ENCODE measurements around the gene SLC7A4. TPM values are rescaled to one million over a fixed set of nuclear protein-coding genes. Genes with fewer than 3 reads are reported as not detected.

SLC7A4 gene
- total and polyA plus RNA-seq, 10 of the 15 experiments (the other 5 are each of a cell fraction or from before 2014, with no cell fraction given), result 0.06 to 0.25 (median 0.14) TPM; not detected in 6

DNA sequence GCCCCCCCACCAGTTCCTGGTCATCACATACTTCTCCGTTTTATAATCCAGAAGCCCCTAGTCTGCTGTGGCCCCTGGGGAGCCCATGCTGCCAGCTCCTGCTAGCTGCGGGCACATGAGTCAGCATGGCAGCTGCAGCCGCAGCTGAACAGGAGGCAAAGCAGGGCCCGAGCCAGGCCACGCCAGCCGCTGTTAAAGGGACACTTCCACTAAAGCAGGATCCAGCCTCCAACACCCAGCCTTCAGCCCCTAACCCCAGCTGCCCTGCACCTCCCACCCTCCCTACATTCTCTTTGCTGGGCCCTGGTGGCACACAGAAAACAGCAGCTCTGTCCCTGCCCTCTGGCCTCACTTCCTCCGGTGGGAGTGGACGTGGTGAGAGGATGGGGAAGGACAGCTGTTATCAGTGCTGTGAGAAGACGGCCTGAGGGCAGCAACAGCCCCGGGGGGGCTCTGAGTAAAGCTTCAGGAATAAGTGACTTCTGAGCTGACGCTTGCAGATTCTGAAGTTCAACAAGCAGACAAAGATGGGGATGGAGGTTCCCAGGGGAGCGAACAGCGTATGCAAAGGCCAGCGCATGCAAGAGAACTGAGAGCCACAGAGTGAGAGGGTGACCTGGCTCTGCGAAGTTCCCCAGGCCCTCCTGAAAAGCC, 12.7 kb upstream of the SLC7A4 start (continued):
- TF ChIP-seq SUPT20H (IDR thresholded peaks at IDR 0.05; ENCODE audit: borderline replicate concordance, control insufficient read depth, low read depth, low read length) (no peak), EP300 (IDR thresholded peaks at IDR 0.05; ENCODE audit: borderline replicate concordance in 1 of 2, control insufficient read depth in 1 of 2, low read depth in 2 of 2, low read length in 2 of 2) (no peak), MTA3 (IDR thresholded peaks at IDR 0.05; ENCODE audit: borderline replicate concordance, low read length) (no peak)
- TF ChIP-seq, protein P1, sequence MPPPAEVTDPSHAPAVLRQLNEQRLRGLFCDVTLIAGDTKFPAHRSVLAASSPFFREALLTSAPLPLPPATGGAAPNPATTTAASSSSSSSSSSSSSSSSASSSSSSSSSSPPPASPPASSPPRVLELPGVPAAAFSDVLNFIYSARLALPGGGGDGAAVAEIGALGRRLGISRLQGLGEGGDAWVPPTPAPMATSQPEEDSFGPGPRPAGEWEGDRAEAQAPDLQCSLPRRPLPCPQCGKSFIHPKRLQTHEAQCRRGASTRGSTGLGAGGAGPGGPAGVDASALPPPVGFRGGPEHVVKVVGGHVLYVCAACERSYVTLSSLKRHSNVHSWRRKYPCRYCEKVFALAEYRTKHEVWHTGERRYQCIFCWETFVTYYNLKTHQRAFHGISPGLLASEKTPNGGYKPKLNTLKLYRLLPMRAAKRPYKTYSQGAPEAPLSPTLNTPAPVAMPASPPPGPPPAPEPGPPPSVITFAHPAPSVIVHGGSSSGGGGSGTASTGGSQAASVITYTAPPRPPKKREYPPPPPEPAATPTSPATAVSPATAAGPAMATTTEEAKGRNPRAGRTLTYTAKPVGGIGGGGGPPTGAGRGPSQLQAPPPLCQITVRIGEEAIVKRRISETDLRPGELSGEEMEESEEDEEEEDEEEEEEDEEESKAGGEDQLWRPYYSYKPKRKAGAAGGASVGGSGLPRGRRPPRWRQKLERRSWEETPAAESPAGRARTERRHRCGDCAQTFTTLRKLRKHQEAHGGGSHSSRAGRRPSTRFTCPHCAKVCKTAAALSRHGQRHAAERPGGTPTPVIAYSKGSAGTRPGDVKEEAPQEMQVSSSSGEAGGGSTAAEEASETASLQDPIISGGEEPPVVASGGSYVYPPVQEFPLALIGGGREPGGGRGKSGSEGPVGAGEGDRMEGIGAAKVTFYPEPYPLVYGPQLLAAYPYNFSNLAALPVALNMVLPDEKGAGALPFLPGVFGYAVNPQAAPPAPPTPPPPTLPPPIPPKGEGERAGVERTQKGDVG (CRISPR knock-in tag; IDR thresholded peaks at IDR 0.05), result no peak

DNA sequence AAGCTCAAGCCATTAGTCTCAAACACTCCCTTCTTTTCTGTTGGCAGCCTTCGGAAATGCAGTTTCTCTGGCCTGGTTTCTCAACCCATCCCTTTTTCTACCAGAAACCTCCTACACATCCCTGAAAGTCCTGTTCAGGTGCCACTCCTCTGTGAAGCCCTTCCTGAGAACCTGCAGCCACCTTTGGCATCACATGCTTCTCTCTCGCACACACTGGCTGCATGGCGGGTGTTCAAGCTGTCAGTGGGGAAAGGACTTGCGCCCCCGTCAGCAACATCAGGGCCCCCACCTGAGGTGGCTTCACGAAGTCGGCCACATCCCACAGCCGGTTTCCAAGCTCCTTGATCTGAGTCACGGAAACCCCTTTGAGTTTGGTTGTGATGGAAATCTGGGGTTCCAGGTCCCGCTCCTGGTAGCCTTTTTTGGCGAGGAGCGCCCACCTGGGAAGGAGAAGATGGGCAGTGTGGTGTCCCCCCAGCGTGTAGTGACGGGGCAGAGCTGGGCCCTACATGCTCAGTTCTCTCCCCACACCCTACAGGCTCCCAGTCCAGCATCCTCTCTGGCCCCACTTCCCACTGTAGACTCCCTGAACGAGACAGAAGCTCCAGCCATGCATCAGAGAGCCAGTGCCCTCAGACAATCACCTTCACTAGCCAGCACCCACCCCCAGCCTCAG, 11.6 kb upstream of the SLC7A4 start:
- H3K27me3 ChIP-seq (replicated peaks in 1 of 2; ENCODE audit: control insufficient read depth in 2 of 2, insufficient read depth in 2 of 2, low read length in 1 of 2), result peaks cover 0 to 1% of the 10 kb centered on the region in 2 experiments; a peak in 2 of 4 replicates
- ChIA-PET SMC1A (ENCODE audit: uncharacterized antibody, unreplicated experiment) (no interaction called here), CTCF (no interaction called here), POLR2A (no interaction called here), RAD21 (ENCODE audit: unreplicated experiment) (no interaction called here)
- in situ Hi-C loops (cut with MboI) (no loop called here), intact Hi-C loops (cut with micrococcal nuclease; ENCODE audit: unreplicated experiment) (no loop called here)
- H2AFZ ChIP-seq (ENCODE audit: control insufficient read depth, low read depth, low read length), result no peak overlapping the region
- H3K4me3 ChIP-seq, result no peak overlapping the region
- DNase-seq (ENCODE audit: low read depth, low spot score), result no peak
- no peaks in the 10 kb centered on the region for H3K9me3 ChIP-seq (replicated peaks; ENCODE audit: control insufficient read depth, insufficient read depth, low read length)
- FAIRE-seq, result no peak
- H3K4me1 ChIP-seq (ENCODE audit: control insufficient read depth, insufficient read depth, low read length), result no peaks in the 10 kb centered on the region; the same call in 1 of the 2 replicates
- H3K4me2 ChIP-seq (ENCODE audit: control insufficient read depth, insufficient read depth), result no peak overlapping the region
- H4K20me1 ChIP-seq (ENCODE audit: control insufficient read depth, insufficient read depth), result no peaks in the 10 kb centered on the region
- no peaks in the 10 kb centered on the region for H3K79me2 ChIP-seq (ENCODE audit: control insufficient read depth, insufficient read depth, low read length)
- ATAC-seq, result no peak
- H3K36me3 ChIP-seq (ENCODE audit: control insufficient read depth in 2 of 2, insufficient read depth in 2 of 2, low read length in 1 of 2), result no peaks in the 10 kb centered on the region
- H3K9ac ChIP-seq (ENCODE audit: control insufficient read depth, insufficient read depth, low read length), result no peak overlapping the region
- no TSS peak for BruUV-seq (replicated peaks)
- 64% methylated on average over 15 of the region's 15 CpGs for WGBS (ENCODE audit: insufficient coverage, insufficient replicate concordance, low lambda C conversion rate, missing lambda C conversion rate)
- H3K27ac ChIP-seq (ENCODE audit: control insufficient read depth, insufficient read depth), result no peak overlapping the region
- TF ChIP-seq KDM1A (IDR thresholded peaks at IDR 0.05; ENCODE audit: borderline replicate concordance) (no peak), ASH2L (IDR thresholded peaks at IDR 0.05; ENCODE audit: borderline replicate concordance, low read depth) (no peak), SMAD5 (IDR thresholded peaks at IDR 0.05; ENCODE audit: low read depth) (no peak), POLR2AphosphoS5 (IDR thresholded peaks at IDR 0.05; ENCODE audit: low read length) (no peak), NFYB (IDR thresholded peaks at IDR 0.05; ENCODE audit: insufficient read depth, low read depth, low read length) (no peak)
- TF ChIP-seq, protein P2, sequence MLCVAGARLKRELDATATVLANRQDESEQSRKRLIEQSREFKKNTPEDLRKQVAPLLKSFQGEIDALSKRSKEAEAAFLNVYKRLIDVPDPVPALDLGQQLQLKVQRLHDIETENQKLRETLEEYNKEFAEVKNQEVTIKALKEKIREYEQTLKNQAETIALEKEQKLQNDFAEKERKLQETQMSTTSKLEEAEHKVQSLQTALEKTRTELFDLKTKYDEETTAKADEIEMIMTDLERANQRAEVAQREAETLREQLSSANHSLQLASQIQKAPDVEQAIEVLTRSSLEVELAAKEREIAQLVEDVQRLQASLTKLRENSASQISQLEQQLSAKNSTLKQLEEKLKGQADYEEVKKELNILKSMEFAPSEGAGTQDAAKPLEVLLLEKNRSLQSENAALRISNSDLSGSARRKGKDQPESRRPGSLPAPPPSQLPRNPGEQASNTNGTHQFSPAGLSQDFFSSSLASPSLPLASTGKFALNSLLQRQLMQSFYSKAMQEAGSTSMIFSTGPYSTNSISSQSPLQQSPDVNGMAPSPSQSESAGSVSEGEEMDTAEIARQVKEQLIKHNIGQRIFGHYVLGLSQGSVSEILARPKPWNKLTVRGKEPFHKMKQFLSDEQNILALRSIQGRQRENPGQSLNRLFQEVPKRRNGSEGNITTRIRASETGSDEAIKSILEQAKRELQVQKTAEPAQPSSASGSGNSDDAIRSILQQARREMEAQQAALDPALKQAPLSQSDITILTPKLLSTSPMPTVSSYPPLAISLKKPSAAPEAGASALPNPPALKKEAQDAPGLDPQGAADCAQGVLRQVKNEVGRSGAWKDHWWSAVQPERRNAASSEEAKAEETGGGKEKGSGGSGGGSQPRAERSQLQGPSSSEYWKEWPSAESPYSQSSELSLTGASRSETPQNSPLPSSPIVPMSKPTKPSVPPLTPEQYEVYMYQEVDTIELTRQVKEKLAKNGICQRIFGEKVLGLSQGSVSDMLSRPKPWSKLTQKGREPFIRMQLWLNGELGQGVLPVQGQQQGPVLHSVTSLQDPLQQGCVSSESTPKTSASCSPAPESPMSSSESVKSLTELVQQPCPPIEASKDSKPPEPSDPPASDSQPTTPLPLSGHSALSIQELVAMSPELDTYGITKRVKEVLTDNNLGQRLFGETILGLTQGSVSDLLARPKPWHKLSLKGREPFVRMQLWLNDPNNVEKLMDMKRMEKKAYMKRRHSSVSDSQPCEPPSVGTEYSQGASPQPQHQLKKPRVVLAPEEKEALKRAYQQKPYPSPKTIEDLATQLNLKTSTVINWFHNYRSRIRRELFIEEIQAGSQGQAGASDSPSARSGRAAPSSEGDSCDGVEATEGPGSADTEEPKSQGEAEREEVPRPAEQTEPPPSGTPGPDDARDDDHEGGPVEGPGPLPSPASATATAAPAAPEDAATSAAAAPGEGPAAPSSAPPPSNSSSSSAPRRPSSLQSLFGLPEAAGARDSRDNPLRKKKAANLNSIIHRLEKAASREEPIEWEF (IDR thresholded peaks at IDR 0.05; ENCODE audit: insufficient replicate concordance, low read depth, low read length), result no peak
- TF ChIP-seq, protein P3, sequence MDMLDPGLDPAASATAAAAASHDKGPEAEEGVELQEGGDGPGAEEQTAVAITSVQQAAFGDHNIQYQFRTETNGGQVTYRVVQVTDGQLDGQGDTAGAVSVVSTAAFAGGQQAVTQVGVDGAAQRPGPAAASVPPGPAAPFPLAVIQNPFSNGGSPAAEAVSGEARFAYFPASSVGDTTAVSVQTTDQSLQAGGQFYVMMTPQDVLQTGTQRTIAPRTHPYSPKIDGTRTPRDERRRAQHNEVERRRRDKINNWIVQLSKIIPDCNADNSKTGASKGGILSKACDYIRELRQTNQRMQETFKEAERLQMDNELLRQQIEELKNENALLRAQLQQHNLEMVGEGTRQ (IDR thresholded peaks at IDR 0.05; ENCODE audit: borderline replicate concordance, low read depth, low read length), result no peak

Measured in GM12878 (cell line).